ENCODE measurements around the gene DNAJC4. TPM values are rescaled to one million over a fixed set of nuclear protein-coding genes. Genes with fewer than 3 reads are reported as not detected.

DNAJC4 gene
- total and polyA plus RNA-seq, 9 donors = 25.0 to 69.1 (median 43.1) TPM

DNA sequence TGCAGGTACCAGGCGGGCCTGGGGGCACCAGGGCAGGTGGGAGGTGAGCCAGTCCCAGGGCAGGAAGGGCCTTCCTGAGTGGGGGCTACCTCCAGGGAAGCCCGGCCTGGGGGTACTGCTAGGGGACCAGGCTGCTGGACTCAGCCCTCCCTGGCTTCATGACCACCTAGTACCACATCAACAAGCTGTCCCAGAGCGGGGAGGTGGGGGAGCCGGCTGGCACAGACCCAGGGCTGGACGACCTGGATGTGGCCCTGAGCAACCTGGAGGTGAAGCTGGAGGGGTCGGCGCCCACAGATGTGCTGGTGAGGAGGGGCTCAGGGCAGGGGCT is 11.0 kb upstream of the DNAJC4 start:
- TF ChIP-seq POLR2A (IDR thresholded peaks at IDR 0.05) (no peak), CTCF (IDR thresholded peaks at IDR 0.05) (no peak), EP300 (IDR thresholded peaks at IDR 0.05) (no peak)
- Histone ChIP-seq H3K27ac (no peak overlapping the region), H3K27me3 (no peaks in the 10 kb centered on the region), H3K4me1 (ENCODE audit: insufficient read depth) (peaks cover 3% of the 10 kb centered on the region), H3K36me3 (no peaks in the 10 kb centered on the region), H3K4me3 (no peak overlapping the region), H3K9me3 (no peaks in the 10 kb centered on the region)
- intact Hi-C loops (cut with DNase I) = no loop called here
- DNase-seq = peak in 3 of 5 donors; percentile 25 to 36 (median 25)
- WGBS, 3 donors = 67 to 85% (median 75%) methylated on average over 7 of the region's 7 CpGs

DNA sequence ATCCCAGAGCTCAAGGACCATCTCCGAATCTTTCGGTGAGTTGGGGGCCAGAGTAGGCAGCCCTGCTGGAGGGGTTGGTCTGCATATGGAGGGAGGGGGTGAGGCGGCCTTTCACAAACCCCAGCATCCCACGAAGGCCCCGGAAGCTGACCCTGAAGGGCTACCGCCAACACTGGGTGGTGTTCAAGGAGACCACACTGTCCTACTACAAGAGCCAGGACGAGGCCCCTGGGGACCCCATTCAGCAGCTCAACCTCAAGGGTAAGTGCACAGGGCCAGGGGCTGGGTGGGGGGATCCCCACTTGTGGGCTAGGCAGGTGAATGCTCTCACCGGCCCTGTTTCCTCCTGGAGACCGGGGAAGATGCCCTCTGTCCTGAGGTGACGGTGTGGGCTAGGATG is 10.6 kb upstream of the DNAJC4 start:
- no peak for TF ChIP-seq CTCF (IDR thresholded peaks at IDR 0.05)
- TF ChIP-seq EP300 (IDR thresholded peaks at IDR 0.05) = no peak
- Histone ChIP-seq H3K4me1 (ENCODE audit: insufficient read depth) (peaks cover 3% of the 10 kb centered on the region), H3K27me3 (no peaks in the 10 kb centered on the region), H3K9me3 (no peaks in the 10 kb centered on the region), H3K36me3 (no peaks in the 10 kb centered on the region), H3K27ac (no peak overlapping the region), H3K4me3 (no peak overlapping the region)
- intact Hi-C loops (cut with DNase I) = no loop called here
- WGBS, 3 donors = 84 to 91% (median 85%) methylated on average over 10 of the region's 10 CpGs
- DNase-seq = peak in 1 of 5 donors; percentile 20

DNA sequence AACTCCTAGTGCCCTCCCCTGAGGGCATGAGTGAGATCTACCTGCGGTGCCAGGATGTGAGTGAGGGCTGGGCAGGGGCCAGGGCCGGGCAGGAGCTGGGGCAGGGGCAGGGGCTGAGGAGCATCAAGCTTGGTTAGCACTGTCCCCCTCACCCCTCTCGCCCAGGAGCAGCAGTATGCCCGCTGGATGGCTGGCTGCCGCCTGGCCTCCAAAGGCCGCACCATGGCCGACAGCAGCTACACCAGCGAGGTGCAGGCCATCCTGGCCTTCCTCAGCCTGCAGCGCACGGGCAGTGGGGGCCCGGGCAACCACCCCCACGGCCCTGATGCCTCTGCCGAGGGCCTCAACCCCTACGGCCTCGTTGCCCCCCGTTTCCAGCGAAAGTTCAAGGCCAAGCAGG is 10.1 kb upstream of the DNAJC4 start:
- Histone ChIP-seq H3K27me3 (no peaks in the 10 kb centered on the region), H3K36me3 (no peaks in the 10 kb centered on the region), H3K4me1 (ENCODE audit: insufficient read depth) (peaks cover 5% of the 10 kb centered on the region), H3K27ac (no peak overlapping the region), H3K4me3 (no peak overlapping the region), H3K9me3 (no peaks in the 10 kb centered on the region)
- WGBS, 3 donors = 79 to 83% (median 80%) methylated on average over 16 to 17 of the region's 17 CpGs
- intact Hi-C loops (cut with DNase I) = no loop called here
- TF ChIP-seq CTCF (IDR thresholded peaks at IDR 0.05) = no peak
- no peak for TF ChIP-seq EP300 (IDR thresholded peaks at IDR 0.05)
- no peak for TF ChIP-seq POLR2A (IDR thresholded peaks at IDR 0.05)
- DNase-seq = no peak

DNA sequence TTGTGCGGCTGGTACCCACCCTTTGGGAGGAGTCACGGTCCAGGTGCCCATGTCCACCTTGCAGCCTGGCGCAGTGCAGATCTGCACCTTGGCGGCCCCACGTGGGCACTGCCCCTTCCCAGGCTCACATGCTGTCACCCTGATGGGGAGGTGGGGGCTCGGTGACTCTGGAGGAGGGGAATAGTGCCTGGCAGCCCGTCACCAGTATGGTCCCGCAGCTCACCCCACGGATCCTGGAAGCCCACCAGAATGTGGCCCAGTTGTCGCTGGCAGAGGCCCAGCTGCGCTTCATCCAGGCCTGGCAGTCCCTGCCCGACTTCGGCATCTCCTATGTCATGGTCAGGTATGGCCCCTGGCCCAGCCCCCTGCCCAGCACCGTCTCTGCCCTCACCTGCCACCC is 9.6 kb upstream of the DNAJC4 start:
- H3K9me3 ChIP-seq = no peaks in the 10 kb centered on the region

More for the DNA sequence above, 9.6 kb upstream of the DNAJC4 start:
- peak in 3 of 5 donors; percentile 28 to 45 (median 37) for DNase-seq
- no peaks in the 10 kb centered on the region for H3K27me3 ChIP-seq
- intact Hi-C loops (cut with DNase I) = no loop called here
- peaks cover 8% of the 10 kb centered on the region for H3K4me1 ChIP-seq (ENCODE audit: insufficient read depth)
- H3K4me3 ChIP-seq = no peak overlapping the region
- 84 to 95% (median 85%) methylated on average over 14 of the region's 14 CpGs for WGBS, 3 donors
- H3K27ac ChIP-seq = no peak overlapping the region
- no peak for TF ChIP-seq EP300 (IDR thresholded peaks at IDR 0.05)
- TF ChIP-seq POLR2A (IDR thresholded peaks at IDR 0.05) = no peak
- no peak for TF ChIP-seq CTCF (IDR thresholded peaks at IDR 0.05)
- no peaks in the 10 kb centered on the region for H3K36me3 ChIP-seq

Data from ovary (tissue), 9 donors.